ENCODE results near the gene POU2F1.
A peak's percentile ranks its signal among the peaks of the same experiment; 100 is the strongest.

POU2F1 gene

DNA sequence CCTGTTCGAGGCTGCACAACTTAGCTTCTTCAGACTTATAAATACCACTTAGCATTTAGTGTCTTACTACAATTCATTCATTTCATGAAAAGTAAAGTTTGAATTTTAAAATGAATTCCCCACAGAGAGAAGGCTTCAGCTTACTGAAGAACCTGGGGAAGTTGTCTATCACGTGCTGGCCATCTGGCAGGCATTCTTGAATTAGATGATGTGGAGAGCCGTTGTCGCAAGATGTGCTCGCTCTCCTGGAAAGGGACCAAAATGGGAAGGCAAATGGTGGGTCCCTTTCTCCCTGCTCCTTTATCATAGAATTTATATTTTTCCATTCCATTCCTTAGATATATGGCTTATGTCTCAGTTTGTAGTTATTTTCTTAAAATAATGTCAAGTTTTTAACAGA lies 207.2 kb downstream of the POU2F1 start:
- no peak for DNase-seq

DNA sequence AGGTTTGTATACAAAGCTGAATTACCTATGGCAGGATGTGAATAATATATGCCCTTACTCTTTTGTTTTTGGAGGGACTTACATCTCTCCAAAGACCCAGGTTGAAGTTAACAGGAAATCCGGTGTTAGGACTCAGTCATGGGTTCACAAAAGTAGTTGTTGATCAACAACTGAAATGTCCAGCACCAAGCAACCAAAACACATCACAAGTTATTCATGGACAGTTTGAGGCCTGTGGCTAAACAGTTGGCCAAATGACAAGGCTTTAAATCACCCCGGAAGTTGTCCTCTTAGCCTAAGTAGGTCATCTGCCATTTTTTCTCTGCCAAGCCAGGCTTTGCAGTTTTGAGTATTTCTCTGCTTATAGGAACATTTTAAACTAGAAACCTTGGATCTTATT lies 207.7 kb downstream of the POU2F1 start:
- no peak for DNase-seq

- no peak for DNase-seq
These were observed 208.9 kb downstream of the POU2F1 start for GRCh38 chr1:167429612-167430011.

DNA sequence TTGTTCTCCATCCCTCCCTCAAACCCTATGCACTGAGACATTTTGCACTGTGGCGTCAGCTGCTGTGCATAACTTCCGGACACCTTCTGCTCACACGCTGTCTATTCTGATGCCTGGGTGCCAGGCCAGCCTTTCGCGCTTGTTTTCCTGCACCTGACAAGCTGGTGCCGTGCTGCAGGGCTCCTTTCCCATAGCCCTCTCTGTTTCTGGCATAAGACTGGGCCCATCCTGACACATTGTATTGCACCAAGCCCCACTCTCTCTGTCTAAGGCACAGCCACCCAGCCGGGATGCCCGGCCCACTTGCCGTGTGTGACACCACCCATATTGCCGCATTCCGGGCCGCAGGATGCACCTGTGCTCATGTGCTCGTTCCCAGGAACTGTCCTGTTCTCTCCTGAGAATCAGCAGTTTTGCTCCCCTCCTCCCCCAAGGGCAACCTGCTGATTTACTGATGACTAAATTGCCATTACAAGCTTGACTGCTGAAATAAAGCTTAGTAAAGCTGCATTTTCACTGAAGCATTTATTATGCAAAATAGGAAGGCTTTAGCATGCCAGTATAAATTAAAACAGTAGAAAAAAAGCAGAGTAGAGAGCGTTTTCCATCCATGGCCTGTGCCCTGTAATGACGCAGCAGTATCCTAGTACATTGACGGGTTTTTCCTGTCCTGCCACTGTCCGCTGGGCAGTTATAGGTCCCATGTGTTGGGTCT lies 209.6 kb downstream of the POU2F1 start:
- no peak for DNase-seq

DNA sequence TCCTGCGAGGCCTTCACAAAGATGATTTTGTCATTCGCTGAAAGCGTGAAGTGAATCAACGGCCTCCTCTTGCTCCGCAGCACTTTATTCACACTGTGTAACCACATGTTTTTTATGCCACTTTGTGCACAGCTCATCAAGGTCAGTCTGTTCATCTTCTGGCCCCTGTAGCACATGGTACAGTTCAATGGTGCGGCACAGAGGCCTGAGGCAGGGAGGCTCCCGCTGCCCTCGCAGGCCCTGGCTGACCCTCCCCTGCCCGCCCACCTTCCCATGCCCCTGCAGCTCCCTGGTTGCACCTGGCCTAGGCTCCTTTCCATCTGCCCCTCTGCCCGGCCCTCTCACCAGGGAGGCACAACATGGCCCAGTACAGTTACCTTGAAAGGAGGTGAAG lies 210.2 kb downstream of the POU2F1 start:
- DNase-seq = no peak

GRCh38 chr1:167431261-167431908 lies 210.7 kb downstream of the POU2F1 start:
- DNase-seq = no peak

- no peak for DNase-seq
These were observed 211.4 kb downstream of the POU2F1 start for GRCh38 chr1:167431909-167432650.

DNA sequence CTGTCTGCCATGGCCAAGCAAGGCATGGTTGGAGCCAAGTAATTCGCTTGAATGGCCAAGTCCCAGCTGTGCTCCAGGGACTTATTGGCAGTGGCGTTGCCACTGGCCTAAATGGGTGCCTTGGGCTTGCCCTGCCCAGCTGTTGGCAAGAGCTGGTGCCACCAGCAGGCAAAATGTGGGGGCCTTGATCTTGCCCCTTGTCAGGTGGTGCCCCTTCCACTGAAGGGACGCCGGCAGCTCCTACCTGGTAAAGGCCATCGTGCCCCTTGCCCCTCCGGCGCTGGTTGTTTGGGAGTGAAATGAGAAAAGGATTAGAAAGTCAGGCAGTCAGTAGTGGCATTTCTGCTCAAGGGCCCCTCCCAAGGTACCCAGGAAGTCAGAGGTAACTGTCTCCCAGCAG lies 212.1 kb downstream of the POU2F1 start:
- DNase-seq = no peak

GRCh38 chr1:167433884-167434283 lies 213.2 kb downstream of the POU2F1 start:
- no peak for DNase-seq

GRCh38 chr1:167434306-167434705 lies 213.6 kb downstream of the POU2F1 start:
- DNase-seq = no peak

GRCh38 chr1:167435484-167435883 lies 214.8 kb downstream of the POU2F1 start:
- DNase-seq = no peak

DNA sequence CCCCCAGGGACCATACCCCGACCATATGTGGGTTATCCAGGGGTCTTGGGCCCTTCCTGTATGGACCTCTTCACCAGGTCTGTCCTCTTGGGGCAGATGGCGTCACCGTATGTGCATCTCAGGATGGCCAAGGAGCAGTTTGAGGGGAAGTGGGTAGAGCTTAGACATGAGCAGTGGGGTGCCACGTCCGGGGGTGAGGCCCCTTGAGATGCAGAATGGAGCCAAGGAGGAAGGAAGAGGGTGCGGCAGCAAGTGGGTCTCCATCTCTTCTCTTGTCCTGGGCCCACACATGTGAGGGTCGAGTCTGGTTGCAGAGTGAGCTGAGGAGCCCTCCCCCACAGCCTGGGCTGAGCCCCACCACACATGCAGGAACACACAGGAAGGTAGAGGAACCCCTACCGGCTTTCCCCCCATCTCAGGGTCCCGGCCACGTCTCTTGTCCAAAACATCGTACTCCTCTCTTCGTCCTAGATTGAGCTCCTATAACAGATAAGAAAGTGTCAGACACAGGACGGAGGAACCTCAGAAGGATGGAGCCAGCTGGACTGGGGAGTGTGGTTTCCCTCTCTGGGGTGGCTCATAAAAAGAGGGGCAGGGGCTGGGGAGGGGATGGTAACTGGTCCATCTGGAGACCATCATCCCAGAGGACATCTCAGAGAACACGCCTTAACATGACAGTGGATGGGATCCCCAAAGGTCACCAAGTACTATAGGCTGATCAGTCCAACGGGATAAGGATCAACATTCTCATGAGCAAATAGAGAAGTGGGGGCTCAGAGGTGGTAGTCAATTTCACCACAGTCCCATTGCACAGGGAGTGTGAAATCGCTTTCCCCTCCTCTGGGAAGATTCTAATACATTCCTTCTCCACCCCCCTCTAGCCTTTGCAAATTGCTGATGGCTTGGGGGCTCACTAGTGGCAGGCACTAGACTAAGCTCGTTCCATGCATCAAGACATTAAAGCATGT lies 217.8 kb downstream of the POU2F1 start:
- no peak for DNase-seq

GRCh38 chr1:167439301-167439988 lies 218.8 kb downstream of the POU2F1 start:
- no peak for DNase-seq

DNA sequence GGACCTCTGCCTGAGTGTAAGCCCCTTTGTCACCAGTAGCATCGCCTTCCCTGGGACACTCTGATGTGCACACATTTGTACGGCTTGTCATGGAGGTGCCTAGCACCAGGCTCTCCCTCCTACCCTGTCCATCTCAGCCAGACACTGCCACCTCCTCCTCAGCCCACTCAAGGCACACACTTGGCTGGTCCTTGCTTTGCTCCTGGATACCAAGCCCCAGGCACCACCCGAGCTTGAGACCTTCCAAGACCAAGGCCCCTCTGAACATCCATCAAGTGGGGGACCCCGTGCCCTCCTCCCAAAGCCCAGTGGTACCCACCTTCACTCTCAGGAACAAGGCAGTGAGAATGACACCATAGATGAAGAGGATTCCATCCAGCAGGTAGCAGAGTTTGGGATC lies 219.7 kb downstream of the POU2F1 start:
- DNase-seq = no peak

DNA sequence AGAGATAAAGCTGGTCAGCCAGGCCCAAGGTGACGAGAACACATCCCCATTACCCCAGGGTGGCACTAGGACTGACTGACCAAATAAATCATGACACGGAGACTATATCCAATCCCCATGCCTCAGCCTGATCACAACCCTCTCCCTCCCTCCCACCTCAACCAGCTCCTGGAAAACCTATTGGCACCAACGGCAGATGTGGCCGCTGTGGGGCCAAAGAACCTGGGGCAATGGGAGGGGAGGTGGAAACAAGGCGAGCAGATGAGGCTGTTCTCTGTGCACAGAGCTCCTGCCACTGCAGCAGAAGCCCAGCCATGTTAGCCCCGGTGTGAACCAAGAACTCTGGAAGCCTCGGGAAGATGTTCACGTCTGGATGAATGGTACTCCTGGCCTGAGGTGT lies 220.1 kb downstream of the POU2F1 start:
- no peak for DNase-seq

GRCh38 chr1:167441222-167441621 lies 220.5 kb downstream of the POU2F1 start:
- DNase-seq = no peak

GRCh38 chr1:167442142-167442848 lies 221.6 kb downstream of the POU2F1 start:
- peak; percentile 46 to 67 for DNase-seq

DNA sequence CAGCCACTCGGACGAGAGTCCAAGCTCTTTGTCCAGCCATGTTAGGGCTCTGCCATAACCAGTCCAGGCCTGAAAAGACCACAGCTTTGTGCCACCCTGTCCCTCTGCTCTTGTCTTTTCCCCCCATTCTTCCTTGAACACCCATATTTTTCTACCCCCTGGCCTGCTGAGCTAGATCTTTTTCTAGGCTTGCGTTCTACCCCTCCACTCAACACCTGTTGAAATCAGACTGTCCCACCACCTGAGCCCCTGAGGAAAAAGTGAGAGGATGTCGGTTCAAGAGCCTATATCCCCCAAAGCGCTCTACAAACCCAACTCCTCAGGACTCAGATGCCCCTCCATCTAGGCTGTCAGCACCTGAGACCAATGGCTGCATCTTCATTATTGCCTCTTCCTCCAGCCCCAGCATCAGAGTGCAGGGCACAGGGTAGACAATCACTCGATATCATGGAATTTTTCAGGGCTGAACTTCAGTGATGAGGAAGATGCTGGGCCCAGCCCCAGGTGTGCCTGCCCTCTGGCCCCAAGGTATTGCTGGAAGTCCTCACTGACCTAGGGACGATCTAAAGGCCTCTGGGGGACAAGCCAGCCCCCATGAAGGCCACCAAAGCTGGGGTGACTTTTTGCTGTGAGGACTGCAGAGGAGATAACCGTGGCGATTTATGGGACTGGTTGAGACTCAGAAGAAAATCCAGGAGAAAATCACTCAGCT lies 222.3 kb downstream of the POU2F1 start:
- no peak for DNase-seq

DNA sequence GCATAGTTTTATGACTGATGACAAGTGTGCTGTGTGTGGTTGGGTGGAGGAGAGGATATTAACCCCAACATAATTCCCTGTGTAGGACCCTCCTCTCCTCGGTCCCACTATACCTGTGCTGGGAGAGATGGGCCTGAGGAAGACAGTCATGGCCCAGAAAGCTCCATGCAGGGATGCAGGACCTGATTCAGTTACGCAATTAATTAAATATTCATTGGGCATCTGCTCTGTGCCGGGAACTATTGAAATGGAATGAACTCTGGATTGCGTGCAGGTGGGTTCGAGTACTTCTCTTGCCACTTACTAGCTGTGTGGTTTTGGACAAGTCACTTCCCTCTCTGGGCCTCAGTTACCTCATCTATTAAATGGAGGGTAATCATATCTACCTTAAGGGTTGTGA lies 223.1 kb downstream of the POU2F1 start:
- DNase-seq = no peak

DNA sequence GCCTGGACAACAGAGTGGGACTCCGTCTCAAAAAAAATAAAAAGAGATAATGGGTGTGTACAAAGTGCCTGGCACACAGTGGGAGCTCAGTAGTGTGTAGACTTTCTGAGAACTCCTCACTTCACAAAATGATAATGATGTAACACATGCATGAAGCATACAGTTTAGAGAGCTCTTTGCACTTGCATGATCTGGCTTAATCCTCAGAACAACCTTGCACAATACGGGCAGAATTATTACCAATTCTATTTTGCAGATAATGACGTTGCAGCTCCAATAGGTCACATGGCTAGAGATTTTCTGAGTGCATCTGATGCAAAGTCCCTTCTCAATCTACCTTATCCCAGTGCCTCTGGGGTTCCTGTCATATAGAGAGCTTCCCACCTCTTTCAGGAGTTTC lies 226.3 kb downstream of the POU2F1 start:
- no peak for DNase-seq

Data from bone marrow (tissue), 2 donors.